SK-N-SH (cell line): Measurements from ENCODE around the gene SKIL. TPM values are rescaled to one million over a fixed set of nuclear protein-coding genes. Genes with fewer than 3 reads are reported as not detected.

Experiments
- CTCF ChIA-PET: fragments of 300-600, 350-600 bp; formaldehyde crosslinking; extraction: SDS; loops from one replicate; lab custom pipeline; 2021; lab: Yijun Ruan, JAX
- POLR2A ChIA-PET: fragments of 350-600 bp; sonication (Branson Sonifier 250); formaldehyde crosslinking; extraction: SDS; loops from one replicate; lab custom pipeline; 2020; ENCODE audit warnings: antibody characterized with exemption, inconsistent platforms; lab: Yijun Ruan, JAX
- DNase-seq: peaks from one replicate; pipeline ENCODE4 v3.0.0; 2012
- H2AFZ ChIP-seq: fragments of 200-600 bp; sonication (generic); 2 replicates; pipeline ENCODE4 v1.8.1; 2016; ENCODE audit warnings: antibody characterized with exemption, mild to moderate bottlenecking, low read depth
- H3F3A ChIP-seq: fragments of 200-600 bp; sonication (generic); replicated peaks from 2 replicates; pipeline ENCODE3; 2016; ENCODE audit warnings: antibody characterized with exemption, mild to moderate bottlenecking; ENCODE audit not compliant: insufficient read depth
- H3K27ac ChIP-seq, 2 experiments: fragments of 200-500 bp in 1 of 2; fragments of 200-600 bp in 1 of 2; sonication (Bioruptor generic) in 1 of 2; sonication (generic), shearing (Covaris generic) in 1 of 2; 2 replicates each; pipeline versions ENCODE4 v1.5.1 to v1.6.1; 2014 to 2016; ENCODE audit warnings: low read depth in 2 of 2, inconsistent platforms in 1 of 2, low read length in 1 of 2, mild to moderate bottlenecking in 1 of 2, mixed read lengths in 1 of 2
- H3K27me3 ChIP-seq: fragments of 200-600 bp; sonication (generic), shearing (Covaris generic); 2 replicates; pipeline ENCODE4 v1.6.1; 2016; ENCODE audit warnings: mixed run types; ENCODE audit not compliant: insufficient read depth
- H3K36me3 ChIP-seq, 2 experiments: fragments of 200-500 bp in 1 of 2; fragments of 200-600 bp in 1 of 2; sonication (Bioruptor generic) in 1 of 2; sonication (generic) in 1 of 2; replicated peaks in 1 of 2; 2 replicates each; pipeline versions ENCODE3 to v1.5.1; 2014 to 2016; ENCODE audit warnings: low read length in 1 of 2, mild to moderate bottlenecking in 1 of 2; ENCODE audit not compliant: insufficient read depth in 2 of 2, control insufficient read depth in 1 of 2
- H3K4me1 ChIP-seq, 2 experiments: fragments of 200-500 bp in 1 of 2; fragments of 200-600 bp in 1 of 2; sonication (Bioruptor generic) in 1 of 2; sonication (generic), shearing (Covaris generic) in 1 of 2; 2 replicates each; pipeline versions ENCODE4 v1.5.1 to v1.6.1; 2014 to 2016; ENCODE audit warnings: low read depth in 1 of 2, low read length in 1 of 2, mixed run types in 1 of 2; ENCODE audit not compliant: insufficient read depth in 2 of 2, control insufficient read depth in 1 of 2
- H3K4me2 ChIP-seq: fragments of 200-600 bp; sonication (generic), shearing (Covaris generic); 2 replicates; pipeline ENCODE4 v1.6.1; 2017; ENCODE audit warnings: mixed run types
- H3K4me3 ChIP-seq, 2 experiments: fragments of 200-500 bp in 1 of 2; fragments of 200-600 bp in 1 of 2; sonication (Bioruptor generic) in 1 of 2; sonication (generic), shearing (Covaris generic) in 1 of 2; 2 replicates each; pipeline versions ENCODE4 v1.5.1 to v1.8.1; 2014 to 2016; ENCODE audit warnings: low read depth in 2 of 2, inconsistent platforms in 1 of 2, low read length in 1 of 2, mild to moderate bottlenecking in 1 of 2, mixed read lengths in 1 of 2, moderate library complexity in 1 of 2
- H3K79me2 ChIP-seq: fragments of 200-600 bp; sonication (generic); 2 replicates; pipeline ENCODE4 v1.8.1; 2017; ENCODE audit warnings: mild to moderate bottlenecking; ENCODE audit not compliant: insufficient read depth
- H3K9ac ChIP-seq: fragments of 200-600 bp; sonication (generic); 2 replicates; pipeline ENCODE4 v1.6.1; 2017; ENCODE audit warnings: mixed run types
- H3K9me2 ChIP-seq: fragments of 200-600 bp; sonication (generic); 2 replicates; pipeline ENCODE4 v1.6.1; 2017; ENCODE audit warnings: mixed run types
- H3K9me3 ChIP-seq: fragments of 200-600 bp; sonication (generic); 2 replicates; pipeline ENCODE4 v1.6.1; 2017; ENCODE audit warnings: mixed run types, mild to moderate bottlenecking, moderate library complexity
- H4K20me1 ChIP-seq: fragments of 200-600 bp; sonication (generic); 2 replicates; pipeline ENCODE4 v1.6.1; 2017; ENCODE audit warnings: mild to moderate bottlenecking, mixed run types; ENCODE audit not compliant: insufficient read depth
- CTCF ChIP-seq: fragments of 200-600 bp; sonication (generic); IDR thresholded peaks from 2 replicates; pipeline ENCODE4 v1.6.1; 2017; ENCODE audit warnings: antibody characterized with exemption, mild to moderate bottlenecking, moderate library complexity
- EP300 ChIP-seq, 2 experiments: IDR thresholded peaks; 2 replicates each; pipeline versions ENCODE4 v1.4.0 to v1.6.1; 2012; ENCODE audit warnings: borderline replicate concordance in 1 of 2, low read depth in 1 of 2, low read length in 1 of 2
- FOXJ3 ChIP-seq: sonication (generic); formaldehyde crosslinking; IDR thresholded peaks from 2 replicates; pipeline ENCODE4 v1.5.1; 2020; ENCODE audit warnings: mild to moderate bottlenecking, missing genetic modification reagents
- GABPA ChIP-seq: IDR thresholded peaks from 2 replicates; pipeline ENCODE4 v1.4.0; 2012; ENCODE audit warnings: low read depth, mild to moderate bottlenecking
- MEF2A ChIP-seq: IDR thresholded peaks from 2 replicates; pipeline ENCODE4 v1.4.0; 2012; ENCODE audit warnings: low read depth, borderline replicate concordance
- NFIC ChIP-seq: IDR thresholded peaks from 2 replicates; pipeline ENCODE4 v1.4.0; 2012; ENCODE audit warnings: borderline replicate concordance
- RCOR1 ChIP-seq: fragments of 150-350 bp; IDR thresholded peaks from 2 replicates; pipeline ENCODE4 v1.6.1; 2017; ENCODE audit warnings: antibody characterized with exemption, low read length
- RFX5 ChIP-seq: IDR thresholded peaks from 2 replicates; pipeline ENCODE4 v1.6.1; 2012; ENCODE audit warnings: mild to moderate bottlenecking, improper control_type of control experiment, low read length
- SMC3 ChIP-seq: IDR thresholded peaks from 2 replicates; pipeline ENCODE4 v1.6.1; 2012; ENCODE audit warnings: low read depth, low read length, improper control_type of control experiment
- TAF1 ChIP-seq: IDR thresholded peaks from 2 replicates; pipeline ENCODE4 v1.6.1; 2012; ENCODE audit warnings: low read depth, mild to moderate bottlenecking, low read length, moderate library complexity, borderline replicate concordance
- TCF12 ChIP-seq: IDR thresholded peaks from 2 replicates; pipeline ENCODE4 v1.4.0; 2012
- USF2 ChIP-seq: fragments of 150-350 bp; IDR thresholded peaks from 2 replicates; pipeline ENCODE4 v1.6.1; 2017; ENCODE audit warnings: antibody characterized with exemption, low read length, low read depth, borderline replicate concordance
- WGBS: methylation state at CpG from one replicate; pipeline ENCODE4 v1.1.6; 2017; ENCODE audit warnings: low lambda C conversion rate; 5-methylcytosine and 5-hydroxymethylcytosine counted together
- polyA plus RNA-seq, 3 experiments: library from polyadenylated mRNA; depleted of rRNA; stranded (reverse); fragments of >200 nt; gene quantifications; 2 replicates each; pipeline ENCODE4 v1.2.3, GENCODE V29; 2012
- TF ChIP-seq, protein P1 (sequence below): IDR thresholded peaks from 2 replicates; pipeline ENCODE4 v1.6.1; 2012; ENCODE audit warnings: mild to moderate bottlenecking, low read depth, low read length, moderate library complexity
- TF ChIP-seq, protein P2 (sequence below): IDR thresholded peaks from 2 replicates; pipeline ENCODE4 v1.4.0; 2012; ENCODE audit warnings: low read depth, borderline replicate concordance

The SKIL gene
- polyA plus RNA-seq, 1 of the 3 experiments (the other 2 are of a cell fraction) = 3.9 TPM

- H3K9me3 ChIP-seq = no peaks in the 10 kb centered on the region
- H4K20me1 ChIP-seq = peaks cover 59% of the 10 kb centered on the region
- peaks cover 36% of the 10 kb centered on the region for H3F3A ChIP-seq
- H3K4me3 ChIP-seq = no peak overlapping the region; a peak in 1 of 4 replicates
- H3K27me3 ChIP-seq = no peaks in the 10 kb centered on the region
- no peak overlapping the region for H3K9ac ChIP-seq
- H3K9me2 ChIP-seq = no peaks in the 10 kb centered on the region
- POLR2A ChIA-PET = no interaction called here
- H3K79me2 ChIP-seq = peaks cover 78% of the 10 kb centered on the region
- TF ChIP-seq SMC3 = no peak
- TF ChIP-seq GABPA = no peak
- TF ChIP-seq, protein P1, sequence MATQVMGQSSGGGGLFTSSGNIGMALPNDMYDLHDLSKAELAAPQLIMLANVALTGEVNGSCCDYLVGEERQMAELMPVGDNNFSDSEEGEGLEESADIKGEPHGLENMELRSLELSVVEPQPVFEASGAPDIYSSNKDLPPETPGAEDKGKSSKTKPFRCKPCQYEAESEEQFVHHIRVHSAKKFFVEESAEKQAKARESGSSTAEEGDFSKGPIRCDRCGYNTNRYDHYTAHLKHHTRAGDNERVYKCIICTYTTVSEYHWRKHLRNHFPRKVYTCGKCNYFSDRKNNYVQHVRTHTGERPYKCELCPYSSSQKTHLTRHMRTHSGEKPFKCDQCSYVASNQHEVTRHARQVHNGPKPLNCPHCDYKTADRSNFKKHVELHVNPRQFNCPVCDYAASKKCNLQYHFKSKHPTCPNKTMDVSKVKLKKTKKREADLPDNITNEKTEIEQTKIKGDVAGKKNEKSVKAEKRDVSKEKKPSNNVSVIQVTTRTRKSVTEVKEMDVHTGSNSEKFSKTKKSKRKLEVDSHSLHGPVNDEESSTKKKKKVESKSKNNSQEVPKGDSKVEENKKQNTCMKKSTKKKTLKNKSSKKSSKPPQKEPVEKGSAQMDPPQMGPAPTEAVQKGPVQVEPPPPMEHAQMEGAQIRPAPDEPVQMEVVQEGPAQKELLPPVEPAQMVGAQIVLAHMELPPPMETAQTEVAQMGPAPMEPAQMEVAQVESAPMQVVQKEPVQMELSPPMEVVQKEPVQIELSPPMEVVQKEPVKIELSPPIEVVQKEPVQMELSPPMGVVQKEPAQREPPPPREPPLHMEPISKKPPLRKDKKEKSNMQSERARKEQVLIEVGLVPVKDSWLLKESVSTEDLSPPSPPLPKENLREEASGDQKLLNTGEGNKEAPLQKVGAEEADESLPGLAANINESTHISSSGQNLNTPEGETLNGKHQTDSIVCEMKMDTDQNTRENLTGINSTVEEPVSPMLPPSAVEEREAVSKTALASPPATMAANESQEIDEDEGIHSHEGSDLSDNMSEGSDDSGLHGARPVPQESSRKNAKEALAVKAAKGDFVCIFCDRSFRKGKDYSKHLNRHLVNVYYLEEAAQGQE = no peak
- no peak for TF ChIP-seq CTCF
- TF ChIP-seq RFX5 = no peak
- no peak for TF ChIP-seq FOXJ3 (CRISPR knock-in tag)
- TF ChIP-seq TCF12 = no peak
- TF ChIP-seq, protein P2, sequence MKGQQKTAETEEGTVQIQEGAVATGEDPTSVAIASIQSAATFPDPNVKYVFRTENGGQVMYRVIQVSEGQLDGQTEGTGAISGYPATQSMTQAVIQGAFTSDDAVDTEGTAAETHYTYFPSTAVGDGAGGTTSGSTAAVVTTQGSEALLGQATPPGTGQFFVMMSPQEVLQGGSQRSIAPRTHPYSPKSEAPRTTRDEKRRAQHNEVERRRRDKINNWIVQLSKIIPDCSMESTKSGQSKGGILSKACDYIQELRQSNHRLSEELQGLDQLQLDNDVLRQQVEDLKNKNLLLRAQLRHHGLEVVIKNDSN = no peak
- no peak for TF ChIP-seq MEF2A
- TF ChIP-seq RCOR1 = no peak
- no peak for TF ChIP-seq NFIC
- TF ChIP-seq USF2 = no peak
- no peak for TF ChIP-seq TAF1
- no peak for TF ChIP-seq EP300 (IDR thresholded peaks at IDR 0.05; ENCODE audit: borderline replicate concordance in 1 of 2, low read depth in 1 of 2, low read length in 1 of 2)
- TF ChIP-seq, all 33 proteins: peak for 0
- no peak overlapping the region; a peak in 1 of 4 replicates for H3K27ac ChIP-seq
- DNase-seq = no peak
- 85% methylated on average over 2 of the region's 5 CpGs for WGBS
- CTCF ChIA-PET = interaction anchor here (1.0 to 1.9 kb wide), 2 partner anchors 9 to 172 kb away, joined by 4 to 5 read pairs; no protein-coding TSS in a partner anchor
- peaks cover 23 to 28% of the 10 kb centered on the region in 2 experiments for H3K4me1 ChIP-seq
- H3K4me2 ChIP-seq = peak overlapping the region; percentile 87
- peaks cover 35 to 61% of the 10 kb centered on the region in 2 experiments for H3K36me3 ChIP-seq
- no peak overlapping the region for H2AFZ ChIP-seq
Measured at GRCh38 chr3:170360466-170360865, 3.0 kb downstream of the SKIL start.
